GM12865 (cell line): ENCODE measurements around the gene GRIN2A.

Source experiments
- DNase-seq: peaks from one replicate; pipeline ENCODE4 v3.0.0; 2010; ENCODE audit warnings: low read depth
- H3K4me3 ChIP-seq: 2 replicates; pipeline ENCODE4 v1.5.1; 2011; ENCODE audit warnings: mild to moderate bottlenecking, low read depth, low read length, control low read depth
- CTCF ChIP-seq: IDR thresholded peaks from 2 replicates; pipeline ENCODE4 v1.5.1; 2011; ENCODE audit warnings: low read length, control low read depth, low read depth, inconsistent platforms; ENCODE audit not compliant: insufficient read depth; ENCODE audit errors: missing control alignments

Gene GRIN2A

GRCh38 chr16:9929836-9930235 is 252.4 kb downstream of the GRIN2A start:
- H3K4me3 ChIP-seq: no peak overlapping the region
- TF ChIP-seq CTCF: no peak
- no peak for DNase-seq

- peak; percentile 55 for DNase-seq
- no peak for TF ChIP-seq CTCF
- no peak overlapping the region for H3K4me3 ChIP-seq
Measured at GRCh38 chr16:9929313-9929712, 252.9 kb downstream of the GRIN2A start.

GRCh38 chr16:9922441-9922840 is 259.8 kb downstream of the GRIN2A start:
- DNase-seq: no peak
- no peak for TF ChIP-seq CTCF
- H3K4me3 ChIP-seq: no peak overlapping the region

GRCh38 chr16:9921997-9922396 is 260.2 kb downstream of the GRIN2A start:
- no peak overlapping the region for H3K4me3 ChIP-seq
- no peak for DNase-seq
- no peak for TF ChIP-seq CTCF

- no peak for DNase-seq
- no peak overlapping the region for H3K4me3 ChIP-seq
- no peak for TF ChIP-seq CTCF
Measured at GRCh38 chr16:9919460-9919859, 262.8 kb downstream of the GRIN2A start.

GRCh38 chr16:9917691-9918090 is 264.5 kb downstream of the GRIN2A start:
- DNase-seq: no peak
- no peak overlapping the region for H3K4me3 ChIP-seq
- no peak for TF ChIP-seq CTCF

GRCh38 chr16:9913604-9914326 is 268.5 kb downstream of the GRIN2A start:
- DNase-seq: no peak
- no peak for TF ChIP-seq CTCF
- H3K4me3 ChIP-seq: no peak overlapping the region
